CD4-positive, alpha-beta T cell (primary cell): Measurements from ENCODE around the gene DUSP11. TPM values are rescaled to one million over a fixed set of nuclear protein-coding genes. Genes with fewer than 3 reads are reported as not detected.

ENCODE experiments used
- ATAC-seq: fragments of 200-7000 bp; cut with Tn5 transposase; one replicate; pipeline ENCODE4 v1.10.0; 2022; ENCODE audit warnings: mild to moderate bottlenecking; ENCODE audit not compliant: poor library complexity
- CTCF ChIA-PET: fragments of 350-600 bp; sonication (Branson Sonifier 250); formaldehyde crosslinking; loops from one replicate; lab custom pipeline; 2021; ENCODE audit warnings: antibody characterized with exemption, inconsistent platforms; lab: Charles Lee
- POLR2A ChIA-PET: fragments of 350-600 bp; sonication (Branson Sonifier 250); formaldehyde crosslinking; loops from one replicate; lab custom pipeline; 2021; ENCODE audit warnings: antibody characterized with exemption, inconsistent platforms; lab: Charles Lee
- DNase-seq, 14 experiments: peaks; one replicate each; pipeline ENCODE4 v3.0.0-alpha.2; 2013 to 2020; ENCODE audit warnings: mixed read lengths in 2 of 14
- H3K27ac ChIP-seq, 2 donors: one replicate each; pipeline versions ENCODE4 v1.5.1 to v1.7.0; 2013; ENCODE audit warnings: low read length in 2 of 2, low read depth in 1 of 2, mild to moderate bottlenecking in 1 of 2
- H3K27me3 ChIP-seq, 2 experiments: 1 replicate in 1 of 2; 2 replicates in 1 of 2; pipeline versions ENCODE4 v1.6.1 to v1.7.0; 2013; ENCODE audit warnings: low read length in 2 of 2, control low read depth in 1 of 2, mild to moderate bottlenecking in 1 of 2, moderate library complexity in 1 of 2; ENCODE audit not compliant: insufficient read depth in 2 of 2, control insufficient read depth in 1 of 2
- H3K36me3 ChIP-seq: one replicate; pipeline ENCODE4 v1.6.1; 2013; ENCODE audit warnings: low read length, control low read depth; ENCODE audit not compliant: insufficient read depth
- H3K4me1 ChIP-seq: one replicate; pipeline ENCODE4 v1.6.1; 2013; ENCODE audit warnings: low read length, control low read depth; ENCODE audit not compliant: insufficient read depth
- H3K4me3 ChIP-seq: one replicate; pipeline ENCODE4 v1.5.1; 2013; ENCODE audit warnings: mild to moderate bottlenecking, low read length, moderate library complexity
- H3K9me3 ChIP-seq, 2 experiments: 1 replicate in 1 of 2; 2 replicates in 1 of 2; pipeline versions ENCODE4 v1.6.1 to v1.7.0; 2013; ENCODE audit warnings: low read length in 2 of 2, mild to moderate bottlenecking in 2 of 2, control low read depth in 1 of 2, moderate library complexity in 1 of 2; ENCODE audit not compliant: control insufficient read depth in 1 of 2, insufficient read depth in 1 of 2
- H3K27ac Mint-ChIP-seq: one replicate; pipeline ENCODE4 v1.8.0; 2020; ENCODE audit warnings: mixed read lengths
- H3K27me3 Mint-ChIP-seq: one replicate; pipeline ENCODE4 v1.8.0; 2021; ENCODE audit warnings: mixed read lengths
- H3K36me3 Mint-ChIP-seq: one replicate; pipeline ENCODE4 v1.8.0; 2021; ENCODE audit warnings: low read depth, mixed read lengths
- H3K4me1 Mint-ChIP-seq: one replicate; pipeline ENCODE4 v1.8.0; 2021; ENCODE audit warnings: low read depth, mixed read lengths
- H3K4me3 Mint-ChIP-seq: one replicate; pipeline ENCODE4 v1.8.0; 2020; ENCODE audit warnings: mild to moderate bottlenecking, mixed read lengths
- H3K9me3 Mint-ChIP-seq: one replicate; pipeline ENCODE4 v1.8.0; 2020; ENCODE audit warnings: mixed read lengths
- intact Hi-C, 2 experiments: fragments of 100-400 bp; cut with DNase I in 1 of 2; cut with micrococcal nuclease in 1 of 2; formaldehyde crosslinking; loops; one replicate each; pipeline versions ENCODE4 v1.15.1 to v1.9.0; 2023 to 2025; cut with DNase I, micrococcal nuclease
- total RNA-seq, 174 experiments: library from RNA in 2 of 174; stranded (reverse) in 2 of 174; gene quantifications; one replicate each; pipeline ENCODE4 v1.2.3 and lab custom pipeline; 2021 to 2026
- TF ChIP-seq, protein P1 (sequence below): fragments of 200-600 bp; IDR thresholded peaks from one replicate; pipeline ENCODE4 v1.8.0; 2022; ENCODE audit warnings: antibody characterized with exemption, mild to moderate bottlenecking

Gene DUSP11
- total RNA-seq, 2 experiments from 2014 or later: 57.1 to 61.5 TPM

DNA sequence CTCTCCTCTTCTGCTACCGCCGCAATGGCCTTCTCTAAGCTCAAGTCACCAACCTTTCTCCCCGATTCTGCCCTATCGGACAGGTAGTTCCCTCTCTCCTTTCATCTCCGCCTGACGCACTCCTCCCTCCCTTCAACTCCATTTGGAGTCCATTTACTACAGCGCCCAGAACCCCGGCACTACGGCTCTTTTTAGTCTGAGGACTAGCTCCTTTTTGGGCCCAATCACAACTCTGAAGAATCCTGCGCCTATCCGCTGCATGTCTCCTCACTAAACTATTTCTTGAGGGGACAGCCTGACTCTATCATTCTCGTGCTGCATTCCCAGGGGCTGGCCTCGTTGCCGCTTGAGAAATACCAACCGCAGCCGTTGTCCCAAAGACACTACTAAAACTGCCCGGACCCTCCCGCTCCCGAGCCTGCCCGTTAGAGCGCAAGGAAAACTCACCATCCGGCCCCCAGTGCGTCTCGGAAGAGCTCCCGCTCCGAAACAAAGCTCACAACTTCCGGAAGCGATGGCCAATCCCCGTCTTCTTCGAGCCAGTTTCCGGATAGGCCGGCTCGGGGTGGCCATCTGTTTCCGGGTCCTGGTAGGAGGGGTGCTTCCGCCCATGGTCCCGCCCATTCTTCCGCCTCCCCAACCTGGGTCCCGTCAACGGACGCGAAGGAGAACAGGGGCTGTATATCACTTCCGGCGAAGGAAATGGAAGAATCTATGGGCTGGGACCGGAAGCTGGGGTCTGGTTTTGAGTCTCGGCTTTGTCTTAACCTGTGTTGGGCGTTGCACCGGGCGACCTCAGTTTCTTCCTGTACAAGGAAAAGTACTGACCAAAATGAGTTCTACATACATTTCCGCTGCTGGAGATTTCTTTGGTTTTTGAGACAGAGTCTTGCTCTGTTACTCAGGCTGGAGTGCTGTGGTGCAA is 42.8 kb downstream of the DUSP11 start, which contains the start of gene TPRKB:
TSS of gene TPRKB (minus strand) at position 491 of the 925 bp plus-strand sequence. CDS start 2,776 bp downstream, outside the sequence.
- peaks cover 20% of the 10 kb centered on the region for H3K4me1 Mint-ChIP-seq
- H3K9me3 ChIP-seq: peaks cover 0 to 3% of the 10 kb centered on the region in 2 experiments
- no peaks in the 10 kb centered on the region for H3K9me3 Mint-ChIP-seq
- peak within 1 kb of the TSS; percentile 91 for H3K4me3 ChIP-seq
- peaks cover 48% of the 10 kb centered on the region for H3K36me3 Mint-ChIP-seq
- H3K27me3 ChIP-seq: no peaks in the 10 kb centered on the region
- no peaks in the 10 kb centered on the region for H3K27me3 Mint-ChIP-seq
- peak within 1 kb of the TSS; percentile 91 for H3K4me3 Mint-ChIP-seq
- POLR2A ChIA-PET: interaction anchor here (0.8 to 2.8 kb wide), 17 partner anchors 10 to 917 kb away, joined by 3 to 19 read pairs (median 3); partner anchors contain the start of genes CCT7, DUSP11, INO80B and MOB1A
- H3K27ac ChIP-seq: peak within 1 kb of the TSS; percentile 55 to 62
- ATAC-seq: peak; percentile 93
- intact Hi-C loops: loop anchor here (1.0 to 10.0 kb wide), 11 partner anchors 42 to 1908 kb away; partner anchors contain the start of genes ALMS1 (in 1 of the 2), CCT7 (in 1 of the 2), DGUOK (in 1 of the 2) and FBXO41 (in 1 of the 2)
- H3K4me1 ChIP-seq: peaks cover 15% of the 10 kb centered on the region
- peak; percentile 85 to 98 (median 93) for DNase-seq
- CTCF ChIA-PET: interaction anchor here (0.8 to 1.5 kb wide), 5 partner anchors 43 to 746 kb away, joined by 3 to 5 read pairs (median 3); partner anchors contain the start of genes BOLA3, CCDC142, DUSP11 and MOB1A
- peak within 1 kb of the TSS; percentile 76 for H3K27ac Mint-ChIP-seq
- H3K36me3 ChIP-seq: peaks cover 18% of the 10 kb centered on the region
- TF ChIP-seq, protein P1, sequence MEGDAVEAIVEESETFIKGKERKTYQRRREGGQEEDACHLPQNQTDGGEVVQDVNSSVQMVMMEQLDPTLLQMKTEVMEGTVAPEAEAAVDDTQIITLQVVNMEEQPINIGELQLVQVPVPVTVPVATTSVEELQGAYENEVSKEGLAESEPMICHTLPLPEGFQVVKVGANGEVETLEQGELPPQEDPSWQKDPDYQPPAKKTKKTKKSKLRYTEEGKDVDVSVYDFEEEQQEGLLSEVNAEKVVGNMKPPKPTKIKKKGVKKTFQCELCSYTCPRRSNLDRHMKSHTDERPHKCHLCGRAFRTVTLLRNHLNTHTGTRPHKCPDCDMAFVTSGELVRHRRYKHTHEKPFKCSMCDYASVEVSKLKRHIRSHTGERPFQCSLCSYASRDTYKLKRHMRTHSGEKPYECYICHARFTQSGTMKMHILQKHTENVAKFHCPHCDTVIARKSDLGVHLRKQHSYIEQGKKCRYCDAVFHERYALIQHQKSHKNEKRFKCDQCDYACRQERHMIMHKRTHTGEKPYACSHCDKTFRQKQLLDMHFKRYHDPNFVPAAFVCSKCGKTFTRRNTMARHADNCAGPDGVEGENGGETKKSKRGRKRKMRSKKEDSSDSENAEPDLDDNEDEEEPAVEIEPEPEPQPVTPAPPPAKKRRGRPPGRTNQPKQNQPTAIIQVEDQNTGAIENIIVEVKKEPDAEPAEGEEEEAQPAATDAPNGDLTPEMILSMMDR: no peak

DNA sequence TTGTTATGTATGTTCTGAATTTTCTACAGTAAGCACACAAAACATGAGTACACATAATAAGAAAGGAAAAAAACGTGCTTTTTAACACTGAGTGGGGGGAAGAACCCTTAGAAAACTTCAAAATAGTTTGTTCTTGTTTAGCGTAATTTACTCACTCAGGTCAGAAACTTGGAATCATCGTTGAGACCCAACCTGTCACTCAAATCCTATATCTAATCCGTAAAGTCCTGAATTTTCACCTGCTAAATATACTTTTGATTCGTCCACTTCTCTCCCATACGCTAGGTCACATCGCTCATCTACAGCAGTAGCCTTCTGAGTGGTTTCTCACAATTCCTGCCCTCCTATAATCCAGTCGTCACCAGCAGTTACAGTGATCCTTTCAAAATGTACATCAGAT is 43.5 kb downstream of the DUSP11 start:
- CTCF ChIA-PET: interaction anchor here (1.2 to 1.5 kb wide), 3 partner anchors 412 to 747 kb away, joined by 3 to 5 read pairs (median 3); partner anchors contain the start of genes BOLA3, CCDC142, PRADC1 and TTC31
- POLR2A ChIA-PET: interaction anchor here (0.8 to 2.8 kb wide), 8 partner anchors 11 to 736 kb away, joined by 3 to 19 read pairs (median 12); partner anchors contain the start of genes CCT7, DUSP11, INO80B and MRPL53

More for the DNA sequence above, 43.5 kb downstream of the DUSP11 start:
- H3K9me3 ChIP-seq: peaks cover 0 to 3% of the 10 kb centered on the region in 2 experiments
- no peaks in the 10 kb centered on the region for H3K27me3 ChIP-seq
- Mint-ChIP-seq H3K9me3 (no peaks in the 10 kb centered on the region), H3K4me3 (peak overlapping the region; percentile 91), H3K27ac (peak overlapping the region; percentile 76), H3K27me3 (no peaks in the 10 kb centered on the region), H3K4me1 (peaks cover 20% of the 10 kb centered on the region), H3K36me3 (peaks cover 48% of the 10 kb centered on the region)
- TF ChIP-seq, protein P1: no peak
- no peak for DNase-seq
- ATAC-seq: no peak
- H3K27ac ChIP-seq: peak overlapping the region; percentile 55 to 62
- peaks cover 15% of the 10 kb centered on the region for H3K4me1 ChIP-seq
- peak overlapping the region; percentile 91 for H3K4me3 ChIP-seq
- intact Hi-C loops: loop anchor here (2.0 to 10.0 kb wide), 10 partner anchors 191 to 1908 kb away; partner anchors contain the start of genes ALMS1 (in 1 of the 2), CCT7 (in 1 of the 2), DGUOK (in 1 of the 2) and FBXO41 (in 1 of the 2)
- peaks cover 21% of the 10 kb centered on the region for H3K36me3 ChIP-seq
